CD8-positive, alpha-beta memory T cell (primary cell): ENCODE data around the gene NAV2. TPM values are rescaled to one million over a fixed set of nuclear protein-coding genes. Genes with fewer than 3 reads are reported as not detected.

Experiments
- CTCF ChIA-PET: fragments of 350-600 bp; sonication (Branson Sonifier 250); formaldehyde crosslinking; loops from one replicate; lab custom pipeline; 2021; ENCODE audit warnings: antibody characterized with exemption; lab: Charles Lee
- POLR2A ChIA-PET: fragments of 350-600 bp; sonication (Branson Sonifier 250); formaldehyde crosslinking; loops from one replicate; lab custom pipeline; 2021; ENCODE audit warnings: antibody characterized with exemption; lab: Charles Lee
- DNase-seq, 5 donors: peaks; one replicate each; pipeline versions ENCODE4 v3.0.0 to v3.0.0-alpha.2; 2020 to 2022; ENCODE audit warnings: mixed read lengths in 1 of 5
- H3K27ac ChIP-seq: one replicate; pipeline ENCODE4 v1.7.0; 2013; ENCODE audit warnings: low read depth, mild to moderate bottlenecking, low read length, moderate library complexity
- H3K27me3 ChIP-seq: 2 replicates; pipeline ENCODE4 v1.7.0; 2013; ENCODE audit warnings: low read length, mild to moderate bottlenecking; ENCODE audit not compliant: insufficient read depth, poor library complexity, severe bottlenecking
- H3K36me3 ChIP-seq: 2 replicates; pipeline ENCODE4 v1.7.0; 2013; ENCODE audit warnings: mild to moderate bottlenecking, low read length, moderate library complexity; ENCODE audit not compliant: insufficient read depth
- H3K4me1 ChIP-seq: 2 replicates; pipeline ENCODE4 v1.7.0; 2013; ENCODE audit warnings: mild to moderate bottlenecking, low read length, moderate library complexity; ENCODE audit not compliant: insufficient read depth
- H3K4me3 ChIP-seq: 2 replicates; pipeline ENCODE4 v1.7.0; 2013; ENCODE audit warnings: mild to moderate bottlenecking, low read length
- H3K9me3 ChIP-seq: 2 replicates; pipeline ENCODE4 v1.7.0; 2013; ENCODE audit warnings: mild to moderate bottlenecking, low read length
- H3K27ac Mint-ChIP-seq, 8 donors: one replicate each; pipeline ENCODE4 v1.8.0; 2020 to 2021; ENCODE audit warnings: mixed read lengths in 8 of 8, mild to moderate bottlenecking in 6 of 8, inconsistent platforms in 3 of 8, moderate library complexity in 3 of 8
- H3K27me3 Mint-ChIP-seq, 2 donors: one replicate each; pipeline ENCODE4 v1.8.0; 2020 to 2021; ENCODE audit warnings: mixed read lengths in 2 of 2, mild to moderate bottlenecking in 1 of 2, moderate library complexity in 1 of 2
- H3K36me3 Mint-ChIP-seq, 3 donors: one replicate each; pipeline ENCODE4 v1.8.0; 2020 to 2021; ENCODE audit warnings: mixed read lengths in 3 of 3, inconsistent platforms in 1 of 3, mild to moderate bottlenecking in 1 of 3
- H3K4me1 Mint-ChIP-seq, 3 donors: one replicate each; pipeline ENCODE4 v1.8.0; 2020 to 2021; ENCODE audit warnings: mixed read lengths in 3 of 3, inconsistent platforms in 1 of 3, mild to moderate bottlenecking in 1 of 3
- H3K4me3 Mint-ChIP-seq, 7 donors: one replicate each; pipeline ENCODE4 v1.8.0; 2020 to 2021; ENCODE audit warnings: mixed read lengths in 7 of 7, mild to moderate bottlenecking in 6 of 7, moderate library complexity in 4 of 7, inconsistent platforms in 2 of 7
- H3K9me3 Mint-ChIP-seq, 5 donors: one replicate each; pipeline ENCODE4 v1.8.0; 2020 to 2022; ENCODE audit warnings: mixed read lengths in 5 of 5, mild to moderate bottlenecking in 3 of 5, moderate library complexity in 2 of 5, inconsistent platforms in 1 of 5
- polyA plus RNA-seq: library from polyadenylated mRNA; unstranded; fragments of 300-500 nt; fragmentation: Illumina TruSeq; gene quantifications from one replicate; pipeline ENCODE4 v1.2.3, GENCODE V29; 2021
- total RNA-seq, 2 experiments: library from RNA; stranded (reverse); gene quantifications; one replicate each; pipeline ENCODE4 v1.2.3, GENCODE V29; 2021

NAV2 gene
- total RNA-seq (1 to 10 TPM in 1 of 2 experiments, under 1 TPM in 1; 0.42 to 1.2 TPM), polyA plus RNA-seq (1.1 TPM)

DNA sequence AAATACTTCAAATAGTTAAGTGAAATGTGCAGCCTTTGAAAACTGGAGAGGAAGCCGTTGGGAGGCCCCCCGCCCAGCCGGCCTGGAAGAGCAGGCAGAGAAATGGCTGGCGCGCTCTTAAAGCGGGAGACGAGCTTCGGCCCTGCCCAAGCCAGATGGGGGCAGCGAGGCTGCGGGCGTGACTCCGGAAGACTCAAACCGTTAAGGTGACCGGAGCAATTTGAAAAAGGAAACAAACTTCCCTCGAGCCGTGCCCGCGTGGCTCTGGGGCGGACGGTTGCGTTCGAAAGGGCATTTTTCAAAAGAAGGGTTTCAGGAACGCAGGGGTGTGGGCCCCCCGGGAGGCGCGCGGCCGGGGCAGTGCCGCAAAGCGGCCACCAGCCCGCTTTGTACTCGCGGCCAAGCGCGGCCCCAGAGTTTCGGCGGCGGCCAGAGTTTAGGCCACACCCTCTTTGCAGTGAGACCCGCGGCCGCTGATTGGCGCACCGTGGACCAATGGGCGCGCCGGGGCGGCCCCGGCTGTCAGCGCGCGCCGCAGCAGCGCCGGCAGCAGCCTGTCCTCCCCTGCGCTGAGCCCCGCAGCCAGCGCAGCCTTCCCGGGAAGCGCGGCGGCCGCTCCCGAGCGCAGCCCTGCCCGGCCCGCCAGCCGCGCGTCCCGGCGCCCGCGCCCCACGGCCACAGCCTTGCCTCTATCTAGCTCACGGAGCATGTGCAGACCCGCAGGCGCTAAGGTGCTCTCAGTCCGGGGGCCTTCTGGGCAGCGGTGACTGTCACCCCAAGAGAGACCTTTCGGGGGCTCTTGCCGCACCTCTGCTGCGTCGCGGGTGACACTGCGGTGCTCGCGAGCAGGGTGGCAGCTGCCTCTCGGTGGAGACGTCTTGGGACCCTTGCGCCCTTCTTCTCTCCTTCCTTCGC is at the start of gene NAV2:
Gene NAV2 (plus strand): TSS at position 557 of the 915 bp plus-strand sequence. CDS start 859 bp downstream, outside the sequence.
- peaks cover 20% of the 10 kb centered on the region for H3K4me1 ChIP-seq
- Mint-ChIP-seq H3K27ac (peak within 1 kb of the TSS; percentile 71 to 98 (median 90)), H3K9me3 (no peaks in the 10 kb centered on the region), H3K4me1 (peaks cover 21 to 36% (median 32%) of the 10 kb centered on the region in 3 donors), H3K4me3 (peak within 1 kb of the TSS; percentile 94 to 98 (median 96)), H3K36me3 (peaks cover 0 to 5% (median 0%) of the 10 kb centered on the region in 3 donors), H3K27me3 (peaks cover 27 to 29% of the 10 kb centered on the region in 2 donors)
- H3K36me3 ChIP-seq, result no peaks in the 10 kb centered on the region
- ChIA-PET CTCF (interaction anchor here (0.9 to 3.4 kb wide), 3 partner anchors 11 to 30 kb away, joined by 3 to 12 read pairs (median 5); no protein-coding TSS in a partner anchor), POLR2A (interaction anchor here (0.6 to 1.3 kb wide), 2 partner anchors 11 kb away, joined by 4 to 9 read pairs; no protein-coding TSS in a partner anchor)
- peak within 1 kb of the TSS; percentile 68 for H3K4me3 ChIP-seq
- peak; percentile 62 to 80 (median 75) for DNase-seq
- H3K9me3 ChIP-seq, result no peaks in the 10 kb centered on the region
- peak within 1 kb of the TSS; percentile 24 for H3K27ac ChIP-seq
- peaks cover 25% of the 10 kb centered on the region for H3K27me3 ChIP-seq

DNA sequence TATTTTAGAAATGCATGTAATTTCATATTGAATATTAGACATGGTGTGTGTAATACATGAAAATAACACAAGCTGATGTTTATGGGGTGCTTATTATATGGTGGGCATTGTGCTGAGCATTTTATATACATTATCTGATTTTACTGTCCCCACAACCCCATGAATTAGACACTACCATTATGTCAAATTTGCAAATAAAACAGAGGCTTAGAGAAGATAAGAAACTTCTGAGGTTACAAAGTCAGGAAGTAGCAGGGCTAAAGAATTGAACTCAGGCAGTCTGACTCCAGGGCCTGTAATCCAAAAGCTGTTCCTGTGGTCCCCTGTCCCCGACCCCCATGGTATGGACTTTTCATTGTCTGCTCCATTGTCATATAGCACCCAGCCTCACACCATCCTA is 49.4 kb upstream of the NAV2 start:
- H3K27me3 ChIP-seq, result no peaks in the 10 kb centered on the region
- DNase-seq, result no peak
- no peaks in the 10 kb centered on the region for H3K4me1 ChIP-seq
- no peaks in the 10 kb centered on the region for H3K9me3 ChIP-seq
- no peak overlapping the region for H3K4me3 ChIP-seq
- no peak overlapping the region for H3K27ac Mint-ChIP-seq
- ChIA-PET POLR2A (no interaction called here), CTCF (interaction anchor here (1.3 kb wide), 1 partner anchor 80 kb away, joined by 3 read pairs; no protein-coding TSS in a partner anchor)
- H3K9me3 Mint-ChIP-seq, result no peaks in the 10 kb centered on the region
- no peak overlapping the region for H3K4me3 Mint-ChIP-seq
- H3K27ac ChIP-seq, result no peak overlapping the region
- peaks cover 9 to 11% (median 9%) of the 10 kb centered on the region in 3 donors for H3K4me1 Mint-ChIP-seq
- no peaks in the 10 kb centered on the region for H3K36me3 Mint-ChIP-seq
- peaks cover 0 to 2% of the 10 kb centered on the region in 2 donors for H3K27me3 Mint-ChIP-seq
- no peaks in the 10 kb centered on the region for H3K36me3 ChIP-seq

DNA sequence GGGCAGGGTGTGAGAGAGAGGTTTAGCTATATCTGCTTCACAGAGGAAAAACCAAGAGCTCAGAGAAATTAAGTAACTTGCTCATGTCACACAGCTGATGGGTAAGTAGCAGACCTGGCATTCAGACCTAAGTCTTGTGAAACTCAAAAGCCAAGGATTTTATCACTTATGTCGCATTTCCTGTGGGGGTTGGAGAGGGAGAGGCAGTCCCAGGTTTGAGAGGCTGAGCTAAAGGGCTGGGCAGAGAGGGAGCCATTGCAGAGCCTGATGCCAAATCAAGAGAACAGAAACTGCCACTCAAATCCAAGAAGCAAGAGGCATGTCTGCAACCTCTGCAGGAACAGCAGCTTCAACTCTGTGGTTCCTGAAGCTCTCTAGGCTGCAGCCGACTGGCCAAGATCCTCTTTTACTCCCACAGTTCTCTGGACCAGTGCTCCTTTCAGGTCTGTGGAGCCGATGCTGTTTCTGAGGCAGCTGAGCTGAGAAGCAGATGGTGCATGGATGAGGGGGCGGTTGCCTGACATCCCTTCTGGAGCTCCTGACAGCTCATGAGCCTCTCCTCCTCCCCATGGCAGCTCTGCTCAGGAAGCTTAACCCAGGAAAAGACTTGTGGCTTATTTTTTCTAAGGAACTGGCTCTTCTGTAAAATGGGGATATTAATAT is 47.6 kb upstream of the NAV2 start:
- ChIA-PET POLR2A (no interaction called here), CTCF (no interaction called here)
- H3K4me3 Mint-ChIP-seq, result peak overlapping the region in 1 of 7 donors; percentile 1
- Histone ChIP-seq H3K27me3 (no peaks in the 10 kb centered on the region), H3K9me3 (no peaks in the 10 kb centered on the region), H3K4me1 (no peaks in the 10 kb centered on the region), H3K27ac (no peak overlapping the region), H3K36me3 (no peaks in the 10 kb centered on the region), H3K4me3 (no peak overlapping the region)
- DNase-seq, result no peak
- no peaks in the 10 kb centered on the region for H3K36me3 Mint-ChIP-seq
- peak overlapping the region in 1 of 8 donors; percentile 68 for H3K27ac Mint-ChIP-seq
- peaks cover 0 to 2% of the 10 kb centered on the region in 2 donors for H3K27me3 Mint-ChIP-seq
- no peaks in the 10 kb centered on the region for H3K9me3 Mint-ChIP-seq
- H3K4me1 Mint-ChIP-seq, result peaks cover 3 to 4% (median 4%) of the 10 kb centered on the region in 3 donors

- Mint-ChIP-seq H3K36me3 (no peaks in the 10 kb centered on the region), H3K9me3 (no peaks in the 10 kb centered on the region), H3K4me1 (no peaks in the 10 kb centered on the region), H3K4me3 (no peak overlapping the region), H3K27ac (no peak overlapping the region), H3K27me3 (peaks cover 4 to 8% of the 10 kb centered on the region in 2 donors)
- Histone ChIP-seq H3K4me3 (no peak overlapping the region), H3K27me3 (no peaks in the 10 kb centered on the region), H3K4me1 (no peaks in the 10 kb centered on the region), H3K27ac (no peak overlapping the region), H3K9me3 (no peaks in the 10 kb centered on the region), H3K36me3 (no peaks in the 10 kb centered on the region)
- no peak for DNase-seq
- ChIA-PET CTCF (no interaction called here), POLR2A (no interaction called here)
Measured at GRCh38 chr11:19666951-19667350, 45.7 kb upstream of the NAV2 start.

GRCh38 chr11:19669511-19669910 is 43.1 kb upstream of the NAV2 start:
- Histone ChIP-seq H3K36me3 (no peaks in the 10 kb centered on the region), H3K27ac (no peak overlapping the region), H3K4me1 (no peaks in the 10 kb centered on the region), H3K27me3 (no peaks in the 10 kb centered on the region), H3K4me3 (no peak overlapping the region), H3K9me3 (no peaks in the 10 kb centered on the region)
- Mint-ChIP-seq H3K27me3 (peaks cover 4 to 8% of the 10 kb centered on the region in 2 donors), H3K36me3 (no peaks in the 10 kb centered on the region), H3K9me3 (no peaks in the 10 kb centered on the region), H3K27ac (no peak overlapping the region), H3K4me1 (peaks cover 0 to under 1% (median under 1%) of the 10 kb centered on the region in 3 donors), H3K4me3 (no peak overlapping the region)
- ChIA-PET POLR2A (no interaction called here), CTCF (interaction anchor here (1.0 to 1.5 kb wide), 2 partner anchors 30 to 73 kb away, joined by 3 read pairs; no protein-coding TSS in a partner anchor)
- no peak for DNase-seq

- H3K4me3 Mint-ChIP-seq, result no peak overlapping the region
- no peaks in the 10 kb centered on the region for H3K36me3 ChIP-seq
- H3K4me3 ChIP-seq, result no peak overlapping the region
- H3K27ac Mint-ChIP-seq, result no peak overlapping the region
- H3K4me1 Mint-ChIP-seq, result peaks cover 6 to 8% (median 7%) of the 10 kb centered on the region in 3 donors
- DNase-seq, result no peak
- H3K9me3 ChIP-seq, result no peaks in the 10 kb centered on the region
- no peaks in the 10 kb centered on the region for H3K27me3 ChIP-seq
- peaks cover 6 to 8% of the 10 kb centered on the region in 2 donors for H3K27me3 Mint-ChIP-seq
- H3K27ac ChIP-seq, result no peak overlapping the region
- CTCF ChIA-PET, result interaction anchor here (1.2 to 1.5 kb wide), 2 partner anchors 72 to 80 kb away, joined by 3 read pairs; no protein-coding TSS in a partner anchor
- no peaks in the 10 kb centered on the region for H3K36me3 Mint-ChIP-seq
- H3K9me3 Mint-ChIP-seq, result no peaks in the 10 kb centered on the region
- H3K4me1 ChIP-seq, result no peaks in the 10 kb centered on the region
- POLR2A ChIA-PET, result no interaction called here
Measured at GRCh38 chr11:19670030-19670791, 42.4 kb upstream of the NAV2 start.

GRCh38 chr11:19672586-19673206 is 39.9 kb upstream of the NAV2 start:
- no peak overlapping the region for H3K27ac Mint-ChIP-seq
- CTCF ChIA-PET, result no interaction called here
- Histone ChIP-seq H3K4me1 (no peaks in the 10 kb centered on the region), H3K36me3 (no peaks in the 10 kb centered on the region), H3K4me3 (no peak overlapping the region), H3K27ac (no peak overlapping the region), H3K9me3 (no peaks in the 10 kb centered on the region), H3K27me3 (no peaks in the 10 kb centered on the region)
- no peak overlapping the region for H3K4me3 Mint-ChIP-seq
- H3K36me3 Mint-ChIP-seq, result no peaks in the 10 kb centered on the region
- no peak for DNase-seq
- POLR2A ChIA-PET, result no interaction called here
- H3K4me1 Mint-ChIP-seq, result peaks cover 7 to 18% (median 9%) of the 10 kb centered on the region in 3 donors
- H3K27me3 Mint-ChIP-seq, result peaks cover 6 to 8% of the 10 kb centered on the region in 2 donors
- no peaks in the 10 kb centered on the region for H3K9me3 Mint-ChIP-seq
